Stimulated activated CD8-positive, alpha-beta memory T cell treated with anti-CD3 and anti-CD28 coated beads, Interleukin-2, amount 100 ng/mL, for 48 hours (primary cell): Measurements from ENCODE around the gene DAAM1.

Source experiments
- DNase-seq, 2 donors: peaks; one replicate each; pipeline ENCODE4 v3.0.0-alpha.2; 2020; ENCODE audit warnings: low read depth in 2 of 2

DAAM1 gene

DNA sequence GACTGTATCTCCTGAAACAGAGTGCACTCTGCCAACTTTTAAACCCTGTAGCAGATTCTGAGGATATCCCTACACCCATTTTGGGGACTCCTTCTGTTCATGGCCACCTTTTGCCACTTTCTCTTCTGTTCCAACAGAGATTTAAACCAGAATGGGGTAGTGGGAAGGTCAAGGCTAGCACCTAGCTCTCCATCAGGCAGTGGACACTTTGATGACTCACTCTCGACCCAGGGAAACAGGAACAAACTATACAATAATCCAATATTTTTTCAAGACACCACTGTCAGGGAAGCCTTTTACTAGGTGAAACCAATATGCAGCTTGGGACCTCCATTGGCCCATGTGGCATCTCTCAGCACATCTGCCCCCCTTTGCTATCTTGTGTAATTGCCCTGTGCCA, 103.6 kb downstream of the DAAM1 start:
- DNase-seq = no peak

DNA sequence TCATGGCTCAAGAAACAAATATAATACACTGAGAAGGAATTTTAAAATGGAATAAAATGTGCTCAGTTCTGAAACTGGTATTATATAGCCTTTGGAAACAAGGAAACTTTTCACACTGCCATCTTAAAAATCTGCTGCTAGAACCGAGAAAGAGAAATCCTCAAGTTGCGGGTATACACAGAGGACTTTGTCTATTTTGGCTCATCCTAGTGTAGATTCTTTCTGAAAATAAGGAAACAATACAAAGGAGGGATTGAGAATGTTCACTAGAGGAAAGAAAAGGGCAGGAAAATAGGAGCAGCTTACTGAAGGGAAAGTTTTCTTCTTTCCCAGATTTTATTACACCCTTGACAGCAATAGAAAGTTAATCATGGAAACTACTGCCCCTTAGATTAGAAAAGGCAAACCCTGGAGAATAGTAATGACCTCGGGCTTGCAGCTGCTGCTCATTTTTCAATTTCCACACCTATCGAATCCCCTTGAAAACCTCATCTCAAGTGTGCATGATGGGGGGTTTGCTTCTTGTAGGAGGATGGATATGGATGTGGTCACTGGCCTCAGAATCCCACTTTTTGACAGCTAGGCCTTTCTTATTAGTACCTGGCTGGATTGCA, 104.6 kb downstream of the DAAM1 start:
- DNase-seq = no peak

DNA sequence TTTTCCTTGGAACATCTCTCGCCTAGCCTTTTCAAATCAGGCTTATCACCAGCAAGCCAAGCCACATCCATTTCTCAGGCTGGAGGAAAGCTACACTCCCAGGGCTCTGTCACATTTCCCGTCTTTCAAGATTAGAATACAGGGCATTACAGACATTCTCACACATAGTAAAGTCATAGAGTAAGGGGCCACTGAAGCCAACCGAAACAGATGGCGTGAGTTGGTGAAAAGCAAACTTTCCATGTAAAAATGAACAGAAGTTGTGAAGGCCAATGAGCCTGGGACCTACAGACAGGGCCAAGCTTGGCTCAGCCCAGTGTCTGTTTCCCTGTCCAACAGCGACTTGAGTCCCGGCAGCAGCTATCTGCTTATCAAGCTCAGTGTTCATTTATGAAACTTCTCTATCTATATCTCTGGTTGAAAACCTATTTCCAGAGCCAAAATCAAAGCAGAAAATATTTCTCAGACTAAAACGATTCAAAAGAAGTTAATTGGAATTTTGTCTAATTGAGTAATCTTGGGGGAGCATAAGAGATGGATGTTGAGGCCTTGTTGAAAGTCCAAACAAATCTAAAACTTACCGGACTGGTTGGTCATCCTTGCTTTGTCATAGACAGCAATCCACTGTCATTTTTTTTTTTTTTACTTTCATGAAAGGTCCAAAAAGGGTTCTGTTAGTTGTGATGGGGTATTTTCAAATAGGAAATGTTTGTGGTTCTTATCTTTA, 105.6 kb downstream of the DAAM1 start:
- no peak for DNase-seq

- no peak for DNase-seq
Measured at GRCh38 chr14:59294662-59294992, 106.2 kb downstream of the DAAM1 start.

GRCh38 chr14:59295951-59296350, 107.5 kb downstream of the DAAM1 start:
- DNase-seq = no peak

- DNase-seq = no peak
Measured at GRCh38 chr14:59296508-59296907, 108.0 kb downstream of the DAAM1 start.

DNA sequence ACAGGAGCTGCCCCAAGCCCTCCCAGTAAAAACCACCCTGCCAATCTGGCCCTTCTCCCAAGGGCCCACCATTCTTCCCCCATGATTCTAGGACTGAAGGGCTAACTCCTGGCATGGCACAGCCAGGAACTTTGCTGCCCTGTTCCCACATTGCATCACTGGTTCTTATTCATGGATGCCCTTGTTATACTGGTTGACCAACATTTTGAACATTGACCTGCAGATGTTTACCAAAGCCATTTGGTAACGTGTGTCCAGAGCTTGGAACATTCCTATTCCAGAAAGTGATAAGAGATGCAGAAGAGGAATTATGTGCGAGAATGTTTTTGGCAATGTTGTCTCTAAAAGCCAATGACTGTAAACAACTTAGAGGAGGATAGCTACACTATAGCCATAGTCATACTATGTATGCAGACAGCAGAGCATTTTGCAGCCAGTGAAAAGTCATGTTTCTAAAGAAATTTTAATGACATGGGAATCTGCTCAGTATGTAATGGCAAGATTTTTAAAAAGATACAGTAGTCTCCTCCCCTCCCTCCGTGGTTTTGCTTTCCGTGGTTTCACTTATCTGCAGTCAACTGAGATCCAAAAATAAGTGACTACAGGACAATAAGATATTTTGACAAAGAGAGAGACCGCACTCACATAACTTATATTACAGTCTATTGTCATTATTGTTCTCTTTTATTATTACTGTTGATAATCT, 108.8 kb downstream of the DAAM1 start:
- no peak for DNase-seq

- no peak for DNase-seq
Measured at GRCh38 chr14:59299731-59300130, 111.3 kb downstream of the DAAM1 start.

DNA sequence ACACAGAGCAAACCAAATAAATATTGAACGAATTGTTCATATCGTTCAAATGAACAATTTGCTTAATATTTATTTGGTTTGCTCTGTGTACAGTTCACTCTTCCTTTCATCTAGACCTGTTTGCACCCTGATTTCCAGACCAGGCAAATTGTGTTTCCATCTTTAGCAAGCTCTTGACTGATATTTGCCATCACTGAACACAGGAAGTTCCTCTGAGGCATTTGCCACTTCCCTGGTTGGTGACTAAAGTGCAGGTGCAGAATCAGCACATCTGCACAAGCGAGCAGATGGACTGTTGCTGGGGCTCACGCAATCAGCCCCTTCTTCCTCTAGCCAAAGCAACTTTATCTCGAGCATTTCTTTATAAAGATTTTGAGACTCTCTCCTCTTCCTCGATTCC, 112.9 kb downstream of the DAAM1 start:
- no peak for DNase-seq

- no peak for DNase-seq
Measured at GRCh38 chr14:59302313-59302712, 113.8 kb downstream of the DAAM1 start.

GRCh38 chr14:59303216-59303615, 114.7 kb downstream of the DAAM1 start:
- no peak for DNase-seq

- no peak for DNase-seq
Measured at GRCh38 chr14:59305231-59305630, 116.8 kb downstream of the DAAM1 start.

- DNase-seq = no peak
Measured at GRCh38 chr14:59305836-59306555, 117.5 kb downstream of the DAAM1 start.

- no peak for DNase-seq
Measured at GRCh38 chr14:59306775-59307174, 118.3 kb downstream of the DAAM1 start.

DNA sequence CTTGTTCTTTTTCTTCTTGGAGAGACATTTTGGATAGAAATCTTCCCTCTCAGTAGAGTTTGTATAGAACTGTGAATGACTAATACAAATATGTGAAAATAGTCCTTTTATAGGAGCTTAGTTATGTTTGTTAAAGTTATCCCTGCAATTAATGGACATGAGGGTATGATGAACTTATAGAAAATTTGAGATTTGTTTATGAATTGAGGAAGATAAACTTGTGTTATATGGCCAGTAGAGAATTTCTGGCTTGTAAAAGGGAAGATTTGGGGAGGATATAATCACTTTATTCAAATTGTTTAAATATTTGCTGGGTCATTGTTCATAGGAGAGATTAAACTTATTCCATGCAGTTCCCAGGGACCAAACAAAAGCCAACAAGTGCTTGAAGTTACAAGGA, 119.6 kb downstream of the DAAM1 start:
- no peak for DNase-seq

DNA sequence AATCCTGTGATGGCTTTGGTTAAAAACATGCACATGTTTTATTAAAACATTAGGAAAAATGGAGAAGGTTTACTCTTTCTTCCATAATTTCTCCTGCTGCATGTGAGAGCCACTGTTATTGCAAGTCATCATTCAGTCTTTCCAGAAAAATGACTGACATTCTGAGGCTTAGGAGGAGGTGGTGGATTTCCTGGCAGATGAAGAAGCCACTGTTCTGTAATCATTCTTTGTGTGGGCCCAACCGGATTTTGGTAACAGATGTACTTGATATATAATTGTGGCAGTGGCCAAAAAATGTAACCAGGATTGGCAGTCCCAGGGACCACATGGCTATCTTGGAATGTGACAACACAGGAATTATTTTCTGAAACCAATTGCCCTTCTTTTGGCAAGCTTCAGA, 120.2 kb downstream of the DAAM1 start:
- DNase-seq = no peak

DNA sequence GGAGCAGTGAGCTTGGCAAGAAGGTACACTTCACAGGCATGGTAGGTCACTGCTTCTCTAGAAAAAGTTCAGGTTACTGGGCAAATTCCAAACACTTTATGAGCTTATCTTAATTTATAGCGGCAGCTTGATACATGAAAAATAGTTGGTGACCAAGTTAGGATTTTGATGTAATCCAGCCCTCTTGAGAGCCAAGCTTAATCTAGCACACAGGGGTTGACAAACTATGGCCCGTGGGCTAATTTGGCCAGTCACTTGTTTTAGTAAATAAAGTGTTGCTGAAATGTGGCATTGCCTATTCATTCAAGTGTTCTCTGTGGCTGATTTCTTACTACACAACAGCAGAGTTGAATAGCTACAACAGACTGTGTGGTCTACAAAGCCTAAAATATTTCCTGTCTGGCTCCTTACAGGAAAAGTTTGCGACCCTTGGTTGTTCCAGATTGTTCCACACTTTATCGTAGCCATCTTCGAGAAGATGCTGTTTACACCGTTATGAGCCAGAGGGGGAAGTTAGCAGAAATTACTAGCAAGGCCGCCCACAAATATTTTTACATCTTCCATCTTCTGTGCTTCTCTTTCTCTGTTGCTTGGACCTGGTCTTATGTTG, 120.9 kb downstream of the DAAM1 start:
- no peak for DNase-seq

DNA sequence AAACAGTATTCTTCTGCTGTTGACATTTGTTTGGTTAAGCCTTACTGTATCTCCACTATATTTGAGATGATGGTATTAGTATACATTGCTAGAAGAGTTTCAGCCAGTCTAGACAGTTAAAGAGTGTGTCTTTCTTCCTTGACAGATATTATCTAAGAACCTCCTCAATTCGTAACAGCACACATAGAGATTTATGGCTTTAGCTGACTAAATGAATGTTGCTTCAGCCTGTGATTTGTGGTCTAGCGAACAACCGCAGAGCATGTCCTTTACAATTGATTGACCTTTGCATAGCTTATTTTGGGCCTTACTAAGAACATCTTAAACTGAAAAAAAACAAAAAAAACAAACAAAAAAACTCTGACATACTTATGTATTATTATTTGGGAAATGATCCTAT, 122.2 kb downstream of the DAAM1 start:
- no peak for DNase-seq

- DNase-seq = no peak
Measured at GRCh38 chr14:59311723-59312122, 123.3 kb downstream of the DAAM1 start.

GRCh38 chr14:59313144-59313651, 124.7 kb downstream of the DAAM1 start:
- no peak for DNase-seq

DNA sequence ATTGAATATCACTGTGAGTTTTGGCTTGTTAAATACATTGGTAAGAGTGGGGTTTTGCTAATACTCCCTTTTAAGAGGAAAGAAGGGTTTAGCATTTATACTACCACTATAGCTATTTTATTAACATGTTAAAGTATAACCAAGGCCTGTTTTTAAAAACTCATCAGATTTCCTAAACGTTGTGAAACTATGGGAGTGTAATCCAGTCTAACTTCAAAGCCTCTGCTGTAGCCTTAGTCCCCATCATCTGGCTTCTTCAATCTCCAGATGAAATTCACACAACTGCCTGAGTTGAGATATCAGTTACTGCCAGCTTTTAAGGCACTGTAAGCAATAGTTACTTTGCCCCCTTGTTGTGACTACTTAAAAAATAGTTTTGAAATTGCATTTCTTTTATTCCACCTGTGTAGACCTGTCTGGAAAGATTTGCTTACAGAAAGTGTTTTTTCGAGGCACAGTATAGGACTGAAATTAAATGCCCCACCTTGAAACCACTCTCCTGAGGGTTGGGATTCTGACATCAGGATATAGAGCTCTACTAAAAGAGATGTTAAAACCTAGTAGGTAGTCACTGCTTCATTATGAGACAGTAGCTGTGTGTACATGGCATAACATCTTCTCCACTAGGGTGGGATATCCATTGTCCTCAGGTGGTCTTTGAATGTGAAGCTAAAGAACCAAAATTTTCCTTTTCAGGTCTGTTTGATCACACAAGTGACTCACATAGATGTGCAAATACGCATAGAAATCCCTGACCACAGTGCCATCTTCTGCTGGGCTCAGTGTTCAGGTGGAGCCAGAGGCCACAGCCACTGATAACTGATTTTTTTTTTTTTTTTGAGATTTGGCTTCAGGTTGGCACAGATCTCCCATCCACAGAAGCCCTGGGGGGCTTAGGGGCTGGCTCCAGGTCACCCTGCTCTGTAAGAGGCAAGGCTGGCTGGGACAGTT, 125.5 kb downstream of the DAAM1 start:
- no peak for DNase-seq
